Measurements from ENCODE around the gene MAP3K20. TPM values are rescaled to one million over a fixed set of nuclear protein-coding genes. Genes with fewer than 3 reads are reported as not detected.

Gene MAP3K20
- total and polyA plus RNA-seq, 2 of the 4 experiments (the other 2 are of a cell fraction): 27.5 to 84.4 TPM

DNA sequence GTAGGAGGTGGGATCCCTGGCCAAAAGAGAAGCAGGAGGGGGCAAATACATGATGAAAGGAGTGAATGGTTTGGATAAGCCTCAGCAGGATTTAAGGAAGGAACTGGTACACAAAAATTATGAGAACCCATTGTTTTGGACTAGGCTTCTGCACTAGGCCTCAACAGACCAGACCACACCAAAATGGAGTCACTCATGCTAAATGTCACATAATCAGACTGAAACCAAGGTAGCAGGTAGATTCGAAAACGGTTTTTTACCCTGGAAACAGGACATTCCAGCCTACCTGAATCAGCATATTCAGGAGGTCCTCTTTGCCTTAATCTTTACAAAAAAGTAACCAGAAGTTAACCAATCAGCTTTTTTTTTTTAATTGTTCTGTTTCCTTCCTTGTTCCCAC is 229.7 kb downstream of the MAP3K20 start:
- no peaks in the 10 kb centered on the region for H3K9me3 ChIP-seq (ENCODE audit: control insufficient read depth, insufficient read depth, low read length)
- dilution Hi-C loops (cut with HindIII; ENCODE audit: low sequenced_read_pairs, unreplicated experiment): no loop called here
- H2BK120ac ChIP-seq (ENCODE audit: low read depth, low read length): no peak overlapping the region
- H3K4ac ChIP-seq (ENCODE audit: low read depth, low read length): no peak overlapping the region
- no peak overlapping the region for H4K8ac ChIP-seq (ENCODE audit: low read depth in 2 of 2, low read length in 2 of 2)
- no peak overlapping the region for H3K4me3 ChIP-seq (ENCODE audit: insufficient read depth, low read depth, low read length)
- ATAC-seq (ENCODE audit: low read depth) (no peak), DNase-seq (no peak)
- H4K20me1 ChIP-seq (ENCODE audit: insufficient read depth, low read length): no peaks in the 10 kb centered on the region
- no peak overlapping the region for H4K91ac ChIP-seq (ENCODE audit: insufficient read depth, low read depth, low read length)
- no peaks in the 10 kb centered on the region for H3K4me1 ChIP-seq (ENCODE audit: control insufficient read depth, insufficient read depth, low read length)
- H2BK5ac ChIP-seq (ENCODE audit: low read depth, low read length, poor library complexity, severe bottlenecking): no peak overlapping the region
- no peak overlapping the region for H3K23ac ChIP-seq (ENCODE audit: low read depth, low read length)
- no peak overlapping the region for H3K27ac ChIP-seq (ENCODE audit: insufficient read depth, low read length)
- H2AK9ac ChIP-seq (replicated peaks; ENCODE audit: low read depth, low read length, poor library complexity): no peak overlapping the region
- H3K14ac ChIP-seq (replicated peaks; ENCODE audit: low read depth, low read length): no peak overlapping the region
- H3K79me1 ChIP-seq (ENCODE audit: low read depth in 1 of 2, low read length in 2 of 2): no peaks in the 10 kb centered on the region
- in situ Hi-C loops (cut with MboI; ENCODE audit: low sequenced_read_pairs): no loop called here
- H3K18ac ChIP-seq (ENCODE audit: low read depth, low read length): no peak overlapping the region
- no peak overlapping the region for H2BK15ac ChIP-seq (ENCODE audit: low read depth, low read length)
- H3K9me1 ChIP-seq (ENCODE audit: insufficient read depth, low read length): no peaks in the 10 kb centered on the region
- ChIA-PET POLR2A (ENCODE audit: unreplicated experiment) (no interaction called here), CTCF (no interaction called here)
- H3K9ac ChIP-seq (ENCODE audit: low read depth, low read length): no peak overlapping the region
- intact Hi-C loops (cut with micrococcal nuclease): no loop called here
- no CpG with 5 or more reads among the region's 2 CpGs for WGBS, 2 experiments (ENCODE audit: extremely low coverage in 2 of 2, insufficient read length in 1 of 2)
- no TSS peak for BruUV-seq (replicated peaks)
- no peaks in the 10 kb centered on the region for H3K36me3 ChIP-seq (ENCODE audit: control insufficient read depth, insufficient read depth, low read length)
- H3K4me2 ChIP-seq (ENCODE audit: low read depth, low read length): no peak overlapping the region
- TF ChIP-seq, protein P1, sequence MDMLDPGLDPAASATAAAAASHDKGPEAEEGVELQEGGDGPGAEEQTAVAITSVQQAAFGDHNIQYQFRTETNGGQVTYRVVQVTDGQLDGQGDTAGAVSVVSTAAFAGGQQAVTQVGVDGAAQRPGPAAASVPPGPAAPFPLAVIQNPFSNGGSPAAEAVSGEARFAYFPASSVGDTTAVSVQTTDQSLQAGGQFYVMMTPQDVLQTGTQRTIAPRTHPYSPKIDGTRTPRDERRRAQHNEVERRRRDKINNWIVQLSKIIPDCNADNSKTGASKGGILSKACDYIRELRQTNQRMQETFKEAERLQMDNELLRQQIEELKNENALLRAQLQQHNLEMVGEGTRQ (IDR thresholded peaks at IDR 0.05; ENCODE audit: low read depth, low read length): no peak
- TF ChIP-seq CHD1 (IDR thresholded peaks at IDR 0.05; ENCODE audit: low read depth, low read length): no peak
- no peak for TF ChIP-seq POLR2A (IDR thresholded peaks at IDR 0.05; ENCODE audit: low read depth, low read length)
- no peak for TF ChIP-seq NFE2L2 (IDR thresholded peaks at IDR 0.05; ENCODE audit: low read depth, low read length)
- TF ChIP-seq MAFK (IDR thresholded peaks at IDR 0.05; ENCODE audit: low read depth, low read length): no peak
- TF ChIP-seq, protein P2, sequence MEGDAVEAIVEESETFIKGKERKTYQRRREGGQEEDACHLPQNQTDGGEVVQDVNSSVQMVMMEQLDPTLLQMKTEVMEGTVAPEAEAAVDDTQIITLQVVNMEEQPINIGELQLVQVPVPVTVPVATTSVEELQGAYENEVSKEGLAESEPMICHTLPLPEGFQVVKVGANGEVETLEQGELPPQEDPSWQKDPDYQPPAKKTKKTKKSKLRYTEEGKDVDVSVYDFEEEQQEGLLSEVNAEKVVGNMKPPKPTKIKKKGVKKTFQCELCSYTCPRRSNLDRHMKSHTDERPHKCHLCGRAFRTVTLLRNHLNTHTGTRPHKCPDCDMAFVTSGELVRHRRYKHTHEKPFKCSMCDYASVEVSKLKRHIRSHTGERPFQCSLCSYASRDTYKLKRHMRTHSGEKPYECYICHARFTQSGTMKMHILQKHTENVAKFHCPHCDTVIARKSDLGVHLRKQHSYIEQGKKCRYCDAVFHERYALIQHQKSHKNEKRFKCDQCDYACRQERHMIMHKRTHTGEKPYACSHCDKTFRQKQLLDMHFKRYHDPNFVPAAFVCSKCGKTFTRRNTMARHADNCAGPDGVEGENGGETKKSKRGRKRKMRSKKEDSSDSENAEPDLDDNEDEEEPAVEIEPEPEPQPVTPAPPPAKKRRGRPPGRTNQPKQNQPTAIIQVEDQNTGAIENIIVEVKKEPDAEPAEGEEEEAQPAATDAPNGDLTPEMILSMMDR (conservative IDR thresholded peaks at IDR 0.05; ENCODE audit: low read depth, low read length): no peak
- no peak for TF ChIP-seq SMC3 (IDR thresholded peaks at IDR 0.05; ENCODE audit: low read depth, low read length)
- no peak for TF ChIP-seq MXI1 (IDR thresholded peaks at IDR 0.05; ENCODE audit: borderline replicate concordance, low read depth, low read length)
- TF ChIP-seq FOS (IDR thresholded peaks at IDR 0.05; ENCODE audit: low read depth, low read length): no peak
- no peak for TF ChIP-seq BHLHE40 (IDR thresholded peaks at IDR 0.05; ENCODE audit: low read depth, low read length)
- no peak for TF ChIP-seq CEBPB (IDR thresholded peaks at IDR 0.05; ENCODE audit: low read depth, low read length)
- TF ChIP-seq MAZ (IDR thresholded peaks at IDR 0.05; ENCODE audit: borderline replicate concordance, low read depth, low read length): no peak
- no peak overlapping the region for H2BK20ac ChIP-seq (ENCODE audit: low read depth, low read length)
- no peak overlapping the region for H3K56ac ChIP-seq (ENCODE audit: extremely low read depth, insufficient read depth, low read length)
- no peak overlapping the region for H2AFZ ChIP-seq (replicated peaks; ENCODE audit: low read length, poor library complexity)
- no peak overlapping the region for H4K5ac ChIP-seq (ENCODE audit: low read depth, low read length)
- peaks cover 10% of the 10 kb centered on the region for H3K27me3 ChIP-seq (ENCODE audit: control insufficient read depth, insufficient read depth, low read length)
- H2AK5ac ChIP-seq (ENCODE audit: low read depth, low read length): no peak overlapping the region
